ENCODE measurements around the gene FAM170B. TPM values are rescaled to one million over a fixed set of nuclear protein-coding genes. Genes with fewer than 3 reads are reported as not detected.

Gene FAM170B
- total and polyA plus RNA-seq, 5 donors from 2014 or later: not detected

GRCh38 chr10:49135575-49136313 lies 1.9 kb upstream of the FAM170B start:
- no peak overlapping the region for H3K4me3 Mint-ChIP-seq
- Histone ChIP-seq H3K27ac (ENCODE audit: insufficient read depth, low read length, poor library complexity, severe bottlenecking) (no peak overlapping the region), H3K27me3 (ENCODE audit: control insufficient read depth, insufficient read depth, low read length) (no peaks in the 10 kb centered on the region)

GRCh38 chr10:49134327-49134726 lies 506 bp upstream of the FAM170B start:
- ATAC-seq (ENCODE audit: low read depth in 2 of 2): no peak
- Mint-ChIP-seq H3K27me3 (no peaks in the 10 kb centered on the region), H3K36me3 (no peaks in the 10 kb centered on the region), H3K4me3 (no peak overlapping the region), H3K4me1 (peaks cover 0 to 3% (median 0%) of the 10 kb centered on the region in 4 donors), H3K9me3 (peaks cover 0 to 2% (median 0%) of the 10 kb centered on the region in 7 donors), H3K27ac (no peak overlapping the region)
- Histone ChIP-seq H3K27ac (ENCODE audit: insufficient read depth, low read length, poor library complexity, severe bottlenecking) (no peak overlapping the region), H3K36me3 (ENCODE audit: control insufficient read depth, insufficient read depth, low read length) (no peaks in the 10 kb centered on the region), H3K9me3 (ENCODE audit: control insufficient read depth in 2 of 2, low read length in 2 of 2) (no peaks in the 10 kb centered on the region), H3K27me3 (ENCODE audit: control insufficient read depth, insufficient read depth, low read length) (no peaks in the 10 kb centered on the region), H3K4me3 (ENCODE audit: low read depth, low read length) (no peak overlapping the region), H3K4me1 (ENCODE audit: control insufficient read depth, insufficient read depth, low read length, poor library complexity, severe bottlenecking) (no peaks in the 10 kb centered on the region)
- no peak for DNase-seq

More at GRCh38 chr10:49135575-49136313, 1.9 kb upstream of the FAM170B start:
- H3K4me1 Mint-ChIP-seq: peaks cover 0 to 4% (median 0%) of the 10 kb centered on the region in 4 donors
- Histone ChIP-seq H3K4me1 (ENCODE audit: control insufficient read depth, insufficient read depth, low read length, poor library complexity, severe bottlenecking) (no peaks in the 10 kb centered on the region), H3K4me3 (ENCODE audit: low read depth, low read length) (no peak overlapping the region), H3K36me3 (ENCODE audit: control insufficient read depth, insufficient read depth, low read length) (no peaks in the 10 kb centered on the region), H3K9me3 (ENCODE audit: control insufficient read depth in 2 of 2, low read length in 2 of 2) (no peaks in the 10 kb centered on the region)
- no peaks in the 10 kb centered on the region for H3K27me3 Mint-ChIP-seq
- no peak for DNase-seq
- no peak for ATAC-seq (ENCODE audit: low read depth in 2 of 2)
- peaks cover 0 to 1% (median 0%) of the 10 kb centered on the region in 7 donors for H3K9me3 Mint-ChIP-seq
- no peaks in the 10 kb centered on the region for H3K36me3 Mint-ChIP-seq
- no peak overlapping the region for H3K27ac Mint-ChIP-seq

GRCh38 chr10:49132362-49132737 lies 1.5 kb downstream of the FAM170B start:
- no peak for DNase-seq
- no peak overlapping the region for H3K27ac Mint-ChIP-seq
- no peak overlapping the region for H3K4me3 ChIP-seq (ENCODE audit: low read depth, low read length)
- H3K9me3 Mint-ChIP-seq: peaks cover 0 to 6% (median 2%) of the 10 kb centered on the region in 7 donors
- H3K36me3 ChIP-seq (ENCODE audit: control insufficient read depth, insufficient read depth, low read length): no peaks in the 10 kb centered on the region
- H3K4me3 Mint-ChIP-seq: no peak overlapping the region
- peaks cover 0 to 3% (median 0%) of the 10 kb centered on the region in 4 donors for H3K4me1 Mint-ChIP-seq
- no peaks in the 10 kb centered on the region for H3K9me3 ChIP-seq (ENCODE audit: control insufficient read depth in 2 of 2, low read length in 2 of 2)
- H3K27me3 Mint-ChIP-seq: no peaks in the 10 kb centered on the region
- H3K36me3 Mint-ChIP-seq: no peaks in the 10 kb centered on the region
- no peaks in the 10 kb centered on the region for H3K4me1 ChIP-seq (ENCODE audit: control insufficient read depth, insufficient read depth, low read length, poor library complexity, severe bottlenecking)
- H3K27me3 ChIP-seq (ENCODE audit: control insufficient read depth, insufficient read depth, low read length): no peaks in the 10 kb centered on the region
- no peak for ATAC-seq (ENCODE audit: low read depth in 2 of 2)
- H3K27ac ChIP-seq (ENCODE audit: insufficient read depth, low read length, poor library complexity, severe bottlenecking): no peak overlapping the region

DNA sequence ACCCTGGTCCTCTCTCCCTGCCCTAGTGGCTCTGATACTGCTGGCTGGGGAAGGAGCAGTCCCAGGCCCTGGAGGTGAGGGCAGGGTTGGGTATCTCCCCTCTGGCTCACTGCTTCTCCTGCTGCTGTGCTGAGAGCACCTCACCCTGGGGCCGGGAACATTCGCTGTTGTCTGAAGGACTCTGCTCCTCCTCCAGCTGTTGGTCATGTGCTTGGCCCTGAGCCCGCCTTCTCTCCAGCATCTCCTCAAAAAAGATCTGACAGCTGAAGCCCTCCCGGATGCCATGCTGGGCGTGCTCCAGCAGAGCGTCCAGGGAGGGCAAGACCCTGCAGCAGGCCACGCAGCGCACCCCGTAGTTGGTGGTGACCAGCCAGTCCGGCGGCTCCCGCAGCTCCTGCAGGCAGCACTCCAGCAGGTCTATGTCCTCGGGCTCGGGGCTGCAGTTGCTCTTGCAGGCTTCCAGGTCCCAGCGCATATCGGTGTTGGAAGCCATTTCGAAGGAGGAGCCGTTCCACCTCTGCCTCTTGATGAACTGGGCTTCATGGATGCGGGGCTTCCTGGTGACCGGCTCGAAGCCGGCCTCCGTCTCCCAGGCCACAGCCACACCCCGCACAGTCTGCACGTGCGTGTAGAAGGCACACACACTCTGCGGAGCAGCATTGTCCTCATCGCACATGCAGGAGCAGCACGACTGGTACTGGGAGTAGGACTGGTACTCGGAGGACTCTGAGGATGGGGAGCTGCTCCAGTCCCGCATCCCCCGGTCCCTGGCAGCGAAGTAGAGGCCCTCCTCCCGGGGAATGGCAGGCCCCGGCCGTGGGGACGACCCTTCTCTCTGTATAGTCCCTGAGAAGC lies 2.1 kb downstream of the FAM170B start:
- Mint-ChIP-seq H3K4me1 (peaks cover 0 to 3% (median 0%) of the 10 kb centered on the region in 4 donors), H3K9me3 (peaks cover 0 to 6% (median 1%) of the 10 kb centered on the region in 7 donors)

GRCh38 chr10:49129376-49129775 lies 4.4 kb downstream of the FAM170B start:
- Mint-ChIP-seq H3K4me3 (no peak overlapping the region), H3K9me3 (peaks cover 0 to 6% (median 3%) of the 10 kb centered on the region in 7 donors), H3K36me3 (no peaks in the 10 kb centered on the region), H3K27me3 (no peaks in the 10 kb centered on the region), H3K4me1 (no peaks in the 10 kb centered on the region), H3K27ac (no peak overlapping the region)
- H3K9me3 ChIP-seq (ENCODE audit: control insufficient read depth in 2 of 2, low read length in 2 of 2): no peaks in the 10 kb centered on the region
- DNase-seq: no peak
- no peaks in the 10 kb centered on the region for H3K36me3 ChIP-seq (ENCODE audit: control insufficient read depth, insufficient read depth, low read length)
- H3K27ac ChIP-seq (ENCODE audit: insufficient read depth, low read length, poor library complexity, severe bottlenecking): no peak overlapping the region
- no peaks in the 10 kb centered on the region for H3K27me3 ChIP-seq (ENCODE audit: control insufficient read depth, insufficient read depth, low read length)
- ATAC-seq (ENCODE audit: low read depth in 2 of 2): no peak
- H3K4me3 ChIP-seq (ENCODE audit: low read depth, low read length): no peak overlapping the region
- no peaks in the 10 kb centered on the region for H3K4me1 ChIP-seq (ENCODE audit: control insufficient read depth, insufficient read depth, low read length, poor library complexity, severe bottlenecking)

More for the DNA sequence above, 2.1 kb downstream of the FAM170B start:
- H3K4me3 ChIP-seq (ENCODE audit: low read depth, low read length): no peak overlapping the region
- Mint-ChIP-seq H3K27ac (no peak overlapping the region), H3K4me3 (no peak overlapping the region), H3K27me3 (no peaks in the 10 kb centered on the region), H3K36me3 (no peaks in the 10 kb centered on the region)
- H3K27me3 ChIP-seq (ENCODE audit: control insufficient read depth, insufficient read depth, low read length): no peaks in the 10 kb centered on the region
- H3K36me3 ChIP-seq (ENCODE audit: control insufficient read depth, insufficient read depth, low read length): no peaks in the 10 kb centered on the region
- no peak overlapping the region for H3K27ac ChIP-seq (ENCODE audit: insufficient read depth, low read length, poor library complexity, severe bottlenecking)
- DNase-seq (no peak), ATAC-seq (ENCODE audit: low read depth in 2 of 2) (no peak)
- H3K4me1 ChIP-seq (ENCODE audit: control insufficient read depth, insufficient read depth, low read length, poor library complexity, severe bottlenecking): no peaks in the 10 kb centered on the region
- no peaks in the 10 kb centered on the region for H3K9me3 ChIP-seq (ENCODE audit: control insufficient read depth in 2 of 2, low read length in 2 of 2)

DNA sequence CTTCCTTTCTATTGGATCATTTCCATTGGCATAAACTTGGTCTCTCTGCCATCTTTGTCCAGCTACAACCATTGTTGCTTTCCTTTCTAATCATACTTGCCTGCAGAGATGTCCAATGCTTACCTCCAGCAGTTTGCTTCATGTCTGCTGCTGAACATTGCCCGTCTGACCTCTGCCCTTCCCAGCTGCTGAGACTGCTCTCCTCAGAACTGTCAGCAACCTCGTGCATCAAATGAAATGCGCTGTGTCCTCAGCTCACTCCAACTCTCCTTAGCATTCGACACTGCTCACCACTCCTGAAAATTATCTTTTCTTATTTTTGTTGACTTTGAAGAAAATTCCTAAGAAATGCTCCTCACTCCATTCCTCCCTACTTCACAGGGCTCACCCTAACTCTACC lies 5.0 kb downstream of the FAM170B start:
- ATAC-seq (ENCODE audit: low read depth in 2 of 2): no peak
- no peaks in the 10 kb centered on the region for H3K9me3 ChIP-seq (ENCODE audit: control insufficient read depth in 2 of 2, low read length in 2 of 2)
- no peaks in the 10 kb centered on the region for H3K36me3 Mint-ChIP-seq
- no peak overlapping the region for H3K4me3 Mint-ChIP-seq
- H3K27me3 ChIP-seq (ENCODE audit: control insufficient read depth, insufficient read depth, low read length): no peaks in the 10 kb centered on the region
- no peaks in the 10 kb centered on the region for H3K27me3 Mint-ChIP-seq
- H3K27ac Mint-ChIP-seq: no peak overlapping the region
- no peak for DNase-seq
- H3K27ac ChIP-seq (ENCODE audit: insufficient read depth, low read length, poor library complexity, severe bottlenecking): no peak overlapping the region
- H3K4me1 ChIP-seq (ENCODE audit: control insufficient read depth, insufficient read depth, low read length, poor library complexity, severe bottlenecking): no peaks in the 10 kb centered on the region
- H3K36me3 ChIP-seq (ENCODE audit: control insufficient read depth, insufficient read depth, low read length): no peaks in the 10 kb centered on the region
- peaks cover 0 to 6% (median 4%) of the 10 kb centered on the region in 7 donors for H3K9me3 Mint-ChIP-seq
- no peaks in the 10 kb centered on the region for H3K4me1 Mint-ChIP-seq
- no peak overlapping the region for H3K4me3 ChIP-seq (ENCODE audit: low read depth, low read length)

- no peak overlapping the region for H3K4me3 Mint-ChIP-seq
- no peaks in the 10 kb centered on the region for H3K4me1 Mint-ChIP-seq
- Histone ChIP-seq H3K27ac (ENCODE audit: insufficient read depth, low read length, poor library complexity, severe bottlenecking) (no peak overlapping the region), H3K36me3 (ENCODE audit: control insufficient read depth, insufficient read depth, low read length) (no peaks in the 10 kb centered on the region), H3K27me3 (ENCODE audit: control insufficient read depth, insufficient read depth, low read length) (peaks cover 2% of the 10 kb centered on the region), H3K4me3 (ENCODE audit: low read depth, low read length) (no peak overlapping the region), H3K9me3 (ENCODE audit: control insufficient read depth in 2 of 2, low read length in 2 of 2) (no peaks in the 10 kb centered on the region), H3K4me1 (ENCODE audit: control insufficient read depth, insufficient read depth, low read length, poor library complexity, severe bottlenecking) (no peaks in the 10 kb centered on the region)
- no peak overlapping the region for H3K27ac Mint-ChIP-seq
- H3K27me3 Mint-ChIP-seq: no peaks in the 10 kb centered on the region
- ATAC-seq (ENCODE audit: low read depth in 2 of 2) (no peak), DNase-seq (no peak)
- no peaks in the 10 kb centered on the region for H3K36me3 Mint-ChIP-seq
- peaks cover 0 to 7% (median 2%) of the 10 kb centered on the region in 7 donors for H3K9me3 Mint-ChIP-seq
Observed at GRCh38 chr10:49123981-49124950, 9.6 kb downstream of the FAM170B start.

Data from CD4-positive, CD25-positive, alpha-beta regulatory T cell (primary cell).